ENCODE data around the gene MRPL42. TPM values are rescaled to one million over a fixed set of nuclear protein-coding genes. Genes with fewer than 3 reads are reported as not detected.
"Not testable (repeated sequence)": the region's sequence is repeated elsewhere in the genome, so short reads cannot be mapped to it uniquely, and the experiment has no call there.

Gene MRPL42
- total RNA-seq, 1 donor from 2014 or later = 91.7 TPM

GRCh38 chr12:93536111-93536765, 68.9 kb downstream of the MRPL42 start:
- no peak for DNase-seq (ENCODE audit: low spot score in 2 of 2)
- no peak for FAIRE-seq

DNA sequence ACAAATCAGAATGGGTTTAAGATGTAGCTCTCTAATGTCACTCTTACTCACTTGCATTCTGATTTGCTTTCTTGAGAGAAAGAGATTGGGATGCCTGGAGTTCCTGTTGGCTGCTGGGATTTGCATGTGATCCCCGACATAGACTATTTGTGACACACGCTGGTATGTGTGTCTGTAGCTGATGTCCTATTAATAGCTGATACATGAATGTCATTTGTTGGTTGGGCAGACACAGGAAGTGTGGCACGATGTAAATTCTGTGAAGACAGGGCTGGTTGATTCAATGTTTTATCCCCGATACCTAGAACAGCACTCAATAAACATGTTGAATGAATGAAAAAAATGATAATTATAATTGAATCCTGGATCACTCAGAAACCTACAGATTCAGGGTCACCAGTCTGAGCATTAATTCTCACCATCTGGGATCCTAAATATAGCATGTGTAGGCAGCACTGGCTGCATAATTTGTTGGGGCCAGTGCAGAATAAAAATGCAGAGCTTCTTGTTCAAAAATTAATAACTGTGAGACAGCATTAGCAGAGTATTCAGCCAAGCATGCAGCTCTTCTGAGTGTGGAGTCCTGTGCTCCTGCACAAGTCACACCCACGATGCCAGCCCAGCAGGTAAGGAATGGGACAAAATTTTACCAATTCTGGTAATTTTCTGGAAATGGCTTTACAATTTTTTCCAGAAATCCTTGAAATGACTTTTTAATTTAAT, 69.6 kb downstream of the MRPL42 start:
- FAIRE-seq = no peak
- DNase-seq (ENCODE audit: low spot score in 2 of 2) = no peak

GRCh38 chr12:93537769-93538168, 70.5 kb downstream of the MRPL42 start:
- DNase-seq (ENCODE audit: low spot score in 2 of 2) (no peak), FAIRE-seq (no peak)

DNA sequence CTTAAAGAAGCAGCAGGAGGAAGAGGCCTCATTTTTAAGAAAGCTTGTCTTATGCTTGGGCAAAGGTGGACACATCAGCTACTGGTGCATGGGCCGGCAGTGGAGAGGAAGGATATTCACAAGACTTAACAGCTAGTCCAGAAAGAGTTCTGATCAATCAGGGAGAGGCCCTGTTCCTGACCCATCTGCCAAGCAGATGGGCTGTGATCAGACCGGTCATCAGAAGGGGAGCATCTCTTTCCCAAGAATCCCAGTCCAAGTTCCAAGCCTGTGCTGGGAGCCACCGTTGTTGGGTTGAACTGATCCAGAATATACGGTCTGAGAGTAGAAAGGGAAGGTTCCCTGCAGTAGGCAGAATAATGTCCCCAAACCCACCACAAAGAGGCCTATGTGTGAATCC, 72.5 kb downstream of the MRPL42 start:
- FAIRE-seq = no peak
- no peak for DNase-seq (ENCODE audit: low spot score in 2 of 2)

DNA sequence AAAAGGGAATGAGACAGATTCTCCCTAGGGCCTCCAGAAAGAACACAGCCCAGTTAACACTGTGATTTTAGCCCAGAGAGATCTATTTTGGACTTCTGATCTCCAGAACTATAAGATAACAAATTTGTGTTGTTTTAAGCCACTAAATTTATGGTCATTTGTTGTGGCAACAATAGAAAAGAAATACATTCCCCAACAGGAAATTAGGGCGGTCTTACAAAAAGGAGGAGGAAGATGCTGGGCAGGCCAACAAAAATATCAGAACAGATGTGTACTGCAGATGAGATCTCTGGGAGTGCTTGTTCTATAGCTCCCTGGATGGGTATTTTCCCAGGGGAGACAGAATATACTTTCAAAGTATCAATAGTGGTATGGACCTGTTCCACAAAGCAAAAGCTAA, 73.2 kb downstream of the MRPL42 start:
- no peak for FAIRE-seq
- no peak for DNase-seq (ENCODE audit: low spot score in 2 of 2)

GRCh38 chr12:93541578-93542225, 74.4 kb downstream of the MRPL42 start:
- FAIRE-seq = no peak
- no peak for DNase-seq (ENCODE audit: low spot score in 2 of 2)

- no peak for FAIRE-seq
- no peak for DNase-seq (ENCODE audit: low spot score in 2 of 2)
These were observed 80.5 kb downstream of the MRPL42 start for GRCh38 chr12:93547778-93548177.

DNA sequence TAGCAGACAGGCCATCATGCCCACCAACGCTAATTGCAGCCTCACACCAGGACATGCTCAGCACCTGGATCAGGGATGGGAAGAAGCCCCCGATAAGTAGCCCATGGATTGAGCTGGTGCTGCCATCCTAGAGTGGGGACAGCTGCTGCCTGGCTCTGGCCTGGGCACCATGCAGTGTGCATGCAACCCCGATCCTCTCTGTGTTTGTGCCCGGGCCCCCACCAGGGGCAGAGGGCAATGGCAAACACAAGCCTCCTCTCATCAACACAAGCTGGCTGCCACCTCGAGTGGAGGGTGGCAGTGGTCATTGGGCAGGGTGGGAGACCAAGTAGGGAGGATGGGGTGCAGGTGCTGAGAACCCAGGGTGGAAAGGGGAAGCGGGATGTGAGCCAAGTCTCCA, 81.9 kb downstream of the MRPL42 start:
- DNase-seq (ENCODE audit: low spot score in 2 of 2) (no peak), FAIRE-seq (no peak)

DNA sequence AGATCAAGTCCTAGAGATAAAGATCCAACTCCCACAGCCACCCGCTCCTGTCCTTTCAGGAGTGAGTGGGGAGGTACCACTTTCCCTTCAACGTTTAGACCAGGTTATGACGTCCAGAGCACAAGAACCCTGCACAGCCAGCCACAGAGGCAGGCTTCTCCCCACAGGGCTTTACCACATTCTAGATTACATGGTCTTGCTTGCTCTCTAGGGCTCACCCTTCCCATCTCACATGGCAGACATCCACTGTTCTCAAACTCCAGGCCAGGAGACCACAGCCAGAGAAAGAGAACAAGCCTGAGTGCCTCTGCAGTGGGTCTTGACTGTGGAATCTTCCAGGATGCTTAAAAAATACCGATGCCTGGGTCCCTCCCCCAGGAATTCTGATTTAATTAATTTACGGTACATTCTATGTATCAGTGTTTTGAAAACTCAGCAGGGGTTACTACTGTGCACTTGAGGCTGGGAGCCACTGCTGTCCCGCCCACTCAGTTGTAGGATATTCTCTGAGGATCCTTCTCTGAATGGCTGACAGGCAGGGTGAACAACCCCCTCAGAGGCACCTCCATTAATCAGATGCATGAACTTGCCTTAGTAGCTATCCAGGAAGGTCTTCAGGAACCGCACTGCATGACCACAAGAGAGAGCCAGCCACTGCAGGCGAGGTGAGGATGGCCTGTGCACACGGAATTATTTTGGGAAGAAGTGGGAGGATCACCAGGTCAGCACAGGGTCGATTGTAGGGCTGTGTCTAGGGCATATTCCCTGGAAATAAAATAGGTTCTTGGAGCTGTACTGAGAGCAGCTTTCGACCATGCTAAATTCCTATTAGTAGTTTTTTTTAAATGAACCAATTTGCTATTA, 83.7 kb downstream of the MRPL42 start:
- DNase-seq (ENCODE audit: low spot score in 2 of 2) = no peak
- no peak for FAIRE-seq

DNA sequence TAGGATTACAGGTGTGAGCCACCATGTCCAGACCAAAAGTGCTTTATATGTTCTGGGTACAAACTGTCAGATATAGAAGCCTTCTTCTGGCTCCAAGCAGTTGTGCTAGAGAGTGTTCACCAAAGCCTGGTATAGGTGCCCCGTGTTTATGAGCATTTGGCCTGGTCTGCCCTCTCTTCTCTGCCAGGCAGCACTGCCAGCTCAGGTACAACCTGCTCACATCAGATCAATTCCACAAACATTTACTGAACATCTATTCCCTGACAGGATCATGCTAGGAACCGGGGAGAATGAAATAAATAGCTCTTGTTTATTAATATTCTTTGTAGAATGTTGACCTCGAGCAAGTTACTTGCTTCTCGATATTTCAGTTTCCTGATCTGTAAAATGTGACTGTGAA, 85.1 kb downstream of the MRPL42 start:
- no peak for FAIRE-seq
- DNase-seq (ENCODE audit: low spot score in 2 of 2) = no peak

DNA sequence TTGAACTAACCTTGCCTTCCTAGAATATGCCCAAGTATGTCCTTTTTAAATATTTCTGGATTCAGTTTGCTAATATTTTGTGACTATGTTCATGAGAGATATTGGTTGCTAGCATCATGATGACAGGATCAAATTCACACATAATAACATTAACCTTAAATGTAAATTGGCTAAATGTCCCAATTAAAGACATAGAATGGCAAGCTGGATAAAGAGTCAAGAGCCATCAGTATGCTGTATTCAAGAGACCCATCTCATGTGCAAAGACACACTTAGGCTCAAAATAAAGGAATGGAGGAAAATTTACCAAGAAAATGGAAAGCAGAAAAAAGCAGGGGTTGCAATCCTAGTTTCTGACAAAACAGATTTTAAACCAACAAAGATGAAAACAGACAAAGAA, 90.6 kb downstream of the MRPL42 start:
- DNase-seq (ENCODE audit: low spot score in 2 of 2); FAIRE-seq: not testable (repeated sequence)

DNA sequence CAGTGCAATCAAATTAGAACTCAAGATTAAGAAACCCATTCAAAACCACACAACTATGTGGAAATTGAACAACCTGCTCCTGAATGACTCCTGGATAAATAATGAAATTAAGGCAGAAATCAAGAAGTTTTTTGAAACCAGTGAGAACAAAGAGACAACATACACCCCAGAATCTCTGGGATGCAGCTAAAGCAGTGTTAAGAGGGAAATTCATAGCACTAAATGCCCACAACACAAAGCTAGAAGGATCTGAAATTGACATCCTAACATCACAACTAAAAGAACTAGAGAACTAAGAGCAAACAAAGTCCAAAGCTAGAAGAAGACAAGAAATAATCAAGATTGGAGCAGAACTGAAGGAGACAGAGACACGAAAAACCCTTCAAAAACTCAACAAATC, 91.4 kb downstream of the MRPL42 start:
- FAIRE-seq; DNase-seq (ENCODE audit: low spot score in 2 of 2): not testable (repeated sequence)

GRCh38 chr12:93563807-93564538, 96.7 kb downstream of the MRPL42 start:
- DNase-seq (ENCODE audit: low spot score in 2 of 2) (no peak), FAIRE-seq (no peak)

GRCh38 chr12:93565760-93566159, 98.4 kb downstream of the MRPL42 start:
- DNase-seq (ENCODE audit: low spot score in 2 of 2) (no peak), FAIRE-seq (no peak)

Small RNAs within 50 kb of the gene (small RNA-seq; reads per million reads assigned to genes)
- gene RF00019 = not detected

Other genes with a start within 250 kb of the MRPL42 start
- 148 TPM for gene NUDT4, start 89.6 kb upstream of the MRPL42 start, total RNA-seq
- gene UBE2N, start 25.6 kb upstream of the MRPL42 start, total RNA-seq = 218 TPM
- 65.2 TPM for gene SOCS2, start 105.2 kb downstream of the MRPL42 start, total RNA-seq
- 9.8 TPM for gene CRADD, start 209.9 kb downstream of the MRPL42 start, total RNA-seq